KG1 (cell line): ENCODE data around the gene ZNF76.
"Not testable (repeated sequence)": the region's sequence is repeated elsewhere in the genome, so short reads cannot be mapped to it uniquely, and the experiment has no call there.

Experiments used
- DNase-seq: peaks from one replicate; lab custom pipeline; 2025; lab: John Stamatoyannopoulos, UW

Gene ZNF76

DNA sequence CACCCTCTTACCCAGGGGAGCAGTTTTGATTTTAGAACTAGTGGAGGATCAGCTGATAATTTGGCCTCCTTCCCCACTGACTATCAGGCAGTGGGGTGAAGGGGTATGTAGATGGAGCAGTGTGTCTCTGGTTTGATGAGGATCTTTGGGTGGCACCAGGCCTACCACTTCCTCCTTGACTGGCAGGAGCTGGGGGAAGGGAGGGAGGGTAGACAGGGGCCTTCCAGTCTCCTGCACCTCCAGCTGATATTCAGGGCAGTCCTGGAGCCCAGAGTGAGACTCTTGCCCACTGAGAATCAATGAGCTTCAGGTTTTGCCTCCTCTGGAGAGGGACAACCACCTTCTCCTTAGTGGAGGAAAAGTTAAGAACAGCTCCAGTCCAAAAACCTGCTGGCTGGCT lies 41.3 kb downstream of the ZNF76 start:
- no peak for DNase-seq

DNA sequence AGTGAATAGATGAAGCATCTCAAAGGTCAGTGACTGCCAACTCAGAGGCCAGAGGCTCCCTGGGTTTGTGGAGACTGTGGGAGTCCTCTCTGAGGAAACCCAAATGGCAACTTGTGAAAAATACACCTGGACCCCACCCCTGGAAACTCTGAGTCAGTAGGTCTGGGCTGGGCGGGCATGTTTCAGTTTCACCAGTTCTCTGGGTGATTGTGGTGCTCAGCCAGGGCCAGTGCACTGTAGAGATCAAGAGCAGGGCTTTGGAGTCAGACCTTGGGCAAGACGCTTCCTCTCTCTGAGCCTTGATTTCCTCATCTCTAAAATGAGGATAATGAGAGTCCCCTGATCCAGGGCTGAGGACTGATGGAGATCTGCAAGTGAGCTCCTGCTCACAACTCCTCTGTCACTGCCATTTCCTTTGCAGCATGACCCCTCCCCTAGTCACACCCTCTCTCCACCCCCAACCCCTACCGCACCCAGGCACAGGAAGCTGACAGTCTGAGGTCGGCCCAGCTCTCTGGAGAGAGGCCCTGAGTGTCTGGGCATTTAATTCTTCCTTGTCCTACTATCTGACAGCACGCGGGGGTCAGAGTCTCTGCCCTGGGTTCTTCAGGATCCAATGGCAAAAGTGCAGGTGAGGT lies 43.2 kb downstream of the ZNF76 start:
- peak; percentile 49 for DNase-seq

DNA sequence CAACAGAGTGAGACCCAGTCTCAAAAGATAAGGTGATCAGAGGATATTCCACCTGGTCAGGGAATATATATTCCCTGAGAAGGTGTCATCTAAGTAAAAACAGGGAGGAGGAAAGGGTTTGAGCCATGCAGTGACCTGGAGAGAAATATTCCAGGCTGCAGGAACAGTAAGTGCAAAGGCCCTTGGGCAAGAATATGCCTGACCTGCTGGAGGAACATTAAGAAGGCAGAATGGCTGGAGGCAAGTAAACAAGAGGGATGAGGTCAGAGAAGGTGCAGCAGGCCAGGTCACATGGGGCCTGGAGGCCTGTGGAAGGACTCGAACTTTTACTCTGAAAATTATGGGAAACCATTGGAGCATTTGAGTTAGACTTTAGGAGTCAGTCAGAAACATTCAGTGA lies 44.8 kb downstream of the ZNF76 start:
- no peak for DNase-seq

DNA sequence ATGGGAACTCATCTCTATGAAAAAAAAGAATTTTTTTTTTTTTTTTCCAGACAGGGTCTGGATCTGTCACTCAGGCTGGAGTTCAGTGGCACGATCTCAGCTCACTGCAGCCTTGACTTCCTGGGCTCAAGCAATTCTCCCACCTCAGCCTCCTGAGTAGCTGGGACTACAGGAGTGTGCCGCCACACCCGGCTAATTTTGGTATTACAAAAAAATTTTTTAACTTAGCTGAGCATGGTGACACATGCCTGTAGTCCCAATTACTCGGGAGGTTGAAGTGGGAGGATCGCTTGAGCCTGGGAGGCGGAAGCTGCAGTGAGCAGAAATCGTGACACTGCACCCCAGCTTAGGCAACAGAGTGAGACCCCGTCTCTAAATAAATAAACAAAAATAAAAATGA lies 45.6 kb downstream of the ZNF76 start:
- DNase-seq, result no peak

DNA sequence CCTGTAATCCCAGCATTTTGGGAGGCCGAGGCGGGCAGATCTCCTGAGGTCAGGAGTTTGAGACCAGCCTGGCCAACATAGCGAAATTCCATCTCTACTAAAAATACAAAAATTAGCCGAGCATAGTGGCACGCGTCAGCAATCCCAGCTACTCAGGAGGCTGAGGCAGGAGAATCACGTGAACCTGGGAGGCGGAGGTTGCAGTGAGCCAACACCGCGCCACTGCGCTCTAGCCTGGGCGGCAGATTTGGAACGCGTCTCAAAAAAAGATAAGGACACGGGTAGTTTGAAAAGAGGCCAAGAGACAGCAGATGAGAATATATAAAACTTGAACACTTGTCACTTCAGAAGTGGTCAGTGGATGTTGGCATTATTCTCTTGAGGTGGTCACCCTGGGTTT lies 47.6 kb downstream of the ZNF76 start:
- DNase-seq, result not testable (repeated sequence)

DNA sequence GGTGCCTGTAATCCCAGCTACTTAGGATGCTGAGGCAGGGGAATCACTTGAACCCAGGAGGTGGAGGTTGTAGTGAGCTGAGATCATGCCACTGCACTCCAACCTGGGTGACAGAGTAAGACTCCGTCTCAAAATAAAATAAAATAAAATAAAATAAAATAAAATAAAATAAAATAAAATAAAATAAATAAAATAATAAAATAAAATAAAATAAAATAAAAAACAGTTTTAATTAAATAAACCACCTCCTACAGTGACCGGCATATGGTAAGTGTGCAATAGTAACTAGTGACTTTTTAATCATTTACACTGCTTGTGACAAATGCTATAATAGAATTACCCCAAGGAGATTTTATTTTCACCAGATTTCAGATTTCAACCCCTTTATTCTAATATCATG lies 49.0 kb downstream of the ZNF76 start:
- DNase-seq, result not testable (repeated sequence)

DNA sequence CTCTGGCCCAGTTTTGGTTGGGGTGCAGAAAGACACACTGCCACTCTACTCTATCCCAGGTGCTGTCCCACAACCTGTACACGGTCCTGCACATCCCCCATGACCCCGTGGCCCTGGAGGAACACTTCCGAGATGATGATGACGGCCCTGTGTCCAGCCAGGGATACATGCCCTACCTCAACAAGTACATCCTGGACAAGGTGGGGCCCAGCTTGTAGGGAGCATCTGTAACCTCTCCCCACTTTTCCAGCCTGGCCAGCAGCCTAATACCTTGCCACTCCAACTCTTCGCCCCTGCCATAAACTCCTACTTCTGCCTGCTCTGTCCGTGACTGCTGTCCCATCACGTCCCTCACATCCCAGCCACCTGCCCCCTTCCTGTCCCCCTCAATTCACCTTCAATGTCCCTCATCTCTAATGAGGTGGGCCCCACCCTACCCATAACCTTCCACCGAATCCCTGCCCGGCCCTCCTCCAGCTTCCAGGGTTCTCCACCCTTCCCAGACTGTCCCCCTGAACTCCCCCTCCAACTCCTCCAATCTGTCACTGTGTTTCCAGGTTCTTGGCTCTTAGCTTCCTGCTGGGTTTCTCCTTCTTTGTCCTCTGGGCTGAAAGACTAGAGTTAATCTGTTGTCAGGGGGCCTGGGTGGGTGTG lies 50.2 kb downstream of the ZNF76 start:
- DNase-seq, result no peak

DNA sequence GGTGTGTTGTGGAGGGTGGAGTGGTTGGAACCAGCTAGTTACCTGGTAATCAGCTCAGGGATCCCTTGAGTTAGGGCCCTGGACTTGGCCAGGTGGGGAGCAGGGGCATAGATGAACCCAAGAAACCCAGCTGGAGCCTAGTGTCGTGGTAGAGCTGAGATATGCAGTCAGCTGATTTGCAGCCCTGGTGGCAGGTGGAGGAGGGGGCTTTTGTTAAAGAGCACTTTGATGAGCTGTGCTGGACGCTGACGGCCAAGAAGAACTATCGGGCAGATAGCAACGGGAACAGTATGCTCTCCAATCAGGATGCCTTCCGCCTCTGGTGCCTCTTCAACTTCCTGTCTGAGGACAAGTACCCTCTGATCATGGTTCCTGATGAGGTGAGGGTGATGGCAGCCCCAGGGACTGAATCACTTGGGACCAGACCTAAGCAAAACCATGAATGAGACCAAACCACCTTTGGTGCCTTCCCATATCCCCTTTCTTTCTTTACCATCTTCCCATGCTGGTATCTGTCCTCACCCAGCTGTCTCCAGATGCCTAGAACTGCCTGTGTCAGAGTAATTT lies 50.8 kb downstream of the ZNF76 start:
- DNase-seq, result no peak

DNA sequence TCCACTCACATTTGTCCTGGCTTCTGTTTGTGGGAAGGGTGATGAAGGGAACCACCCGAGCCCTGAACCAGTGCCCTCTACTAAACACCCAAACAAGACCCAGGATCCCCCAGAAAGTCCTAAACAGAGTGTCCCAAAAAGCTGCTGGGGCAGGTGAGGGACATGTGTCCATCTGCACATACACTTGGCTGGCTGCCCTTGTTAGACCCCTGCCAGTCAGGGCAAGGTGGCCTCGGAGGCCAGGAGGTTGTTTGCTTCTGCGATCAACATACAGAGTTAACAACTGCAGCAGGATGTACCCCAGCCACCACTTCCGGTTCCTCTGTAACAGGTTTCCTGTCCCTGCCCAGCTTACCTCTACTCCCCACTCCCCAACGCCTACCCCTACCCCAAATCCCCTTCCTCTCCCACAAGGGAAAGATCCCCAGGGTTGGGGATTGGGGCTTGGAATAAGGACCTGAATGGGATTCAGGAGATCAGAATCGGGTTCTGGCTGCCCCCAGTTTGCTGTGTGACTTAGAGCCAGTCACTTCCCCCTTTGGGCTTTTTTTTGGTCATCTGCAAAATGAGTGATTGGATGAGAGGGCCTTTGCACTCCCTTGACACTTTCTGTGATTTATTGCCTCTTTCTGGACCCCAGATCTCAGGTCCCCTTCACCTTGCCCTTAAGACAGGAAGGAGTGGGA lies 52.0 kb downstream of the ZNF76 start:
- peak; percentile 73 for DNase-seq

DNA sequence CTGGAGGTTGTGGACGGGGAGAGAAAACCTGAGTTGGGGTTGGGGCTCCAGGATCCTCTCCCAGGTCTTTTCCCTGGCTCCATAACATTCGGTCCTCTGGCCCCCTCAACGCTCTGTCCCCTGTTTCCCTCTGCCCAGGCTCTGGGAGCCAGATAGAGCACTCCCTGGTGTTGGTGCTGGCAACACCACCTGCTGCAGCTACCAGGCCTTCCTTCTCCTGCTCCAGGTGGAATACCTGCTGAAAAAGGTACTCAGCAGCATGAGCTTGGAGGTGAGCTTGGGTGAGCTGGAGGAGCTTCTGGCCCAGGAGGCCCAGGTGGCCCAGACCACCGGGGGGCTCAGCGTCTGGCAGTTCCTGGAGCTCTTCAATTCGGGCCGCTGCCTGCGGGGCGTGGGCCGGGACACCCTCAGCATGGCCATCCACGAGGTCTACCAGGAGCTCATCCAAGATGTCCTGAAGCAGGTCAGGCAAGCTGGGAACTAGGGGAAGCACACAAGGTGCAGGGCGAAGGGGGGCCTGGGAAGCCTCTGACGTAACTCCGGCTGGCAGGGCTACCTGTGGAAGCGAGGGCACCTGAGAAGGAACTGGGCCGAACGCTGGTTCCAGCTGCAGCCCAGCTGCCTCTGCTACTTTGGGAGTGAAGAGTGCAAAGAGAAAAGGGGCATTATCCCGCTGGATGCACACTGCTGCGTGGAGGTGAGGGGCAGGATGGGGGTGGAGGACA lies 52.7 kb downstream of the ZNF76 start:
- DNase-seq, result no peak

DNA sequence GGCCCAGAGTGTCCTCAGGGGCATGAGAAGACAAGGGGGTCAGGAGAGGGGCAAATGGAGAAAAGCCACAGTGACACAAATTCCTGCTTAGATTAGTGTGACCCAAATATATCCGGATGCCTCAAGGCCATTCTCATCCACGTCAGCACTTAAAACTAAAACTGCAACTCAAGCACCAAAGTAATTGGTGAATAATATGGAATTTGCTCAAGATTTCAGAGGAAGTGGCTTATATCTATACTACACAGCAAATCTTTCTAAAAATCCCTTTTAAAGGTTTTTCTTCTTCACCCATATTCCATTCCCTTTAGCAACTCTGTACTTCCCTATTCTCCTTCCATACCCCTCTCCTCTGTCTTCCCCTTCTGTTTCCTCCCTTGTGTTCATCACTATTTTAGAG lies 53.3 kb downstream of the ZNF76 start:
- no peak for DNase-seq

DNA sequence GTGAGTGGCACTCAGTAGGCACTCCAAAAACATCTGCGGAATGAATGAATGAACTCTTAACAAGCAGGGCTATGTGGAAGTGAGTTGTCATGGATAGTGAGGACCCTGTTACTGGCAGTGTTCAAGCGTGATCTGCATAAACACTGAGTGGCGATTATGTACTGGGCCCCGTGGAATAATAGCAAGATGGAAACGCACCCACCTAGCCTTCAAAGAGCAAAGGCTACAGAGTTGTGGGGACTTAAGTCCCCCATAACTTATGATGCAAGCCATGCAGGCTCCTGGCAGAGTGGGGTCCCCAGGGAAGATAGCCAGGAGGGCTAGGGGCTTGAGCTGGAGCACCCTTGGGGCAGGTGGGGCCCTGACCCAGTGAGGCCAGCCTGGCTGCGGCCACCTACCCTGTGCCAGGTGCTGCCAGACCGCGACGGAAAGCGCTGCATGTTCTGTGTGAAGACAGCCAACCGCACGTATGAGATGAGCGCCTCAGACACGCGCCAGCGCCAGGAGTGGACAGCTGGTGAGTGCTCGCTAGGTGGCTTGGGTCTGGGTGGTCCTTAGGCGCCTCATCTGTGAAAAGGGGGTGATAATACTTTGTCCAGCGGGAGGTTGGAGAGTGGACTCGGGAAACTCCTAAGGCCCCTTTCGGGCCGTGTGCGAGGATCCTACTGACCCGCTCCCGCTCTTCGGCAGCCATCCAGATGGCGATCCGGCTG lies 58.1 kb downstream of the ZNF76 start:
- DNase-seq, result no peak

DNA sequence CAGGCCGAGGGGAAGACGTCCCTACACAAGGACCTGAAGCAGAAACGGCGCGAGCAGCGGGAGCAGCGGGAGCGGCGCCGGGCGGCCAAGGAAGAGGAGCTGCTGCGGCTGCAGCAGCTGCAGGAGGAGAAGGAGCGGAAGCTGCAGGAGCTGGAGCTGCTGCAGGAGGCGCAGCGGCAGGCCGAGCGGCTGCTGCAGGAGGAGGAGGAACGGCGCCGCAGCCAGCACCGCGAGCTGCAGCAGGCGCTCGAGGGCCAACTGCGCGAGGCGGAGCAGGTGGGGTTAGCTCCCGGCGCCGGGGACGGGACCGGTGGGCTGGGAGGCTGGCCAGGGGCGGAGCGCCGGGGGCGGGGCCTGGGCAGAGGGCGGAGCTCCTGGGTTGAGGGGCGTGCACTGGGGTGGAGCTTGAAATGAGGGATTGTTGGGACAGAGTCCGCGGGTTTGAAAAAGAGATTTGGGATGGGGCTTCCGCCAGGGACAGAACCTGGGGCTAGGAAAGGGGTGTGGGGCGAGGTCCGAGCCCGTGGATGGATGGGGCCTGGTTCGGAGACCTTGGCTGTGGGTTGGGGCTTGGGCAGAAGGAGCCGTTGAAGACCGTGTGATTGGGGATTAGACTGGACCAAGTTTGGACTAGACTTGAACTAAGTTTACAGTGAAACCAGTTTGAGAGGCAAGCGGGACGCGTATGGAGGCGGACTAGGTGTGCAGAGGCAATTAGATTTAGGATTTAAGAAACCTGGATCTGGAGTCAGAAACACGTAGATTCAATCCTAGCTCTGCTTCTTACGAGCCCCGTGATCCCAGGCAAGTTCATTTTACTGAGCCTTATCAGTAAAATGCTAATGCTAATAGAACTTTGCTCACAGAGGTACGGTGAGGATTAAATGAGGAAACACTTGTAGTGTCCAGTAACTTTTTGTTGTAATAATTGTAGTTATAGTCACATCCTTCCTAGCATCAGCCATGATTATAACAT lies 58.9 kb downstream of the ZNF76 start:
- no peak for DNase-seq

DNA sequence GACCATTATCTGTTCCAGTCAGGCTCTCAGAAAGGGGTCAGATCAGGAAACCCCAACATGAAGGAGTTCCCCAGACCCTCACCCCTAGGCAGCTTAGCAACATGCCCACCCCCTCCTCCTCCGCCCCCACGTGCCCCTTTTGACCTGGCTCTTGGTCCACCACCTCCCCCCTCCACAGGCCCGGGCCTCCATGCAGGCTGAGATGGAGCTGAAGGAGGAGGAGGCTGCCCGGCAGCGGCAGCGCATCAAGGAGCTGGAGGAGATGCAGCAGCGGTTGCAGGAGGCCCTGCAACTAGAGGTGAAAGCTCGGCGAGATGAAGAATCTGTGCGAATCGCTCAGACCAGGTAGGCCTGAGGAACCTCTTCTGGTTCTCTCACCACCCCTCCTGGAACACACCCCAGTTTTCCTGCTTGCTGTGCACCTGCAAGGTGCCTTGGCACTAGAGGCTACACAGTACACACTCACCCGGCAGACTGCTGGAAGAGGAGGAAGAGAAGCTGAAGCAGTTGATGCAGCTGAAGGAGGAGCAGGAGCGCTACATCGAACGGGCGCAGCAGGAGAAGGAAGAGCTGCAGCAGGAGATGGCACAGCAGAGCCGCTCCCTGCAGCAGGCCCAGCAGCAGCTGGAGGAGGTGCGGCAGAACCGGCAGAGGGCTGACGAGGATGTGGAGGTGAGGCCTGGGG lies 60.0 kb downstream of the ZNF76 start:
- no peak for DNase-seq

DNA sequence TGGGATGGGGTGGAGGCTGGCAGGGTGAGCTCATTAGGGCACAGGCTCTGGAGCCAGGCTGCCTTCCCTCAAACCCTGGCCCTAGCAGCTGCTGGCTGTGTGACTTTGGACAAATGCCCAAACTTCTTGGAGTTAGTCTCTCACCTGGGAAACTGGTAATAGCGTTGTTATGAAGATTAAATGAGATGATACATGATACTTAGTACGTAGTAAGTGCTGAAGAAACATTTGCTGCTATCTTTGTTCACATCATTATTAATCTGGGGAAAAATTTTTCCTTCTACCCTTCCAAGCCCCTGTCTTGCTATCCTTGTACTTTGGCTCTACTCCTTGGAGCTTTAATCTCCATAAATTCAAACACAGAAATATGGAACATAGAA lies 60.5 kb downstream of the ZNF76 start:
- no peak for DNase-seq

DNA sequence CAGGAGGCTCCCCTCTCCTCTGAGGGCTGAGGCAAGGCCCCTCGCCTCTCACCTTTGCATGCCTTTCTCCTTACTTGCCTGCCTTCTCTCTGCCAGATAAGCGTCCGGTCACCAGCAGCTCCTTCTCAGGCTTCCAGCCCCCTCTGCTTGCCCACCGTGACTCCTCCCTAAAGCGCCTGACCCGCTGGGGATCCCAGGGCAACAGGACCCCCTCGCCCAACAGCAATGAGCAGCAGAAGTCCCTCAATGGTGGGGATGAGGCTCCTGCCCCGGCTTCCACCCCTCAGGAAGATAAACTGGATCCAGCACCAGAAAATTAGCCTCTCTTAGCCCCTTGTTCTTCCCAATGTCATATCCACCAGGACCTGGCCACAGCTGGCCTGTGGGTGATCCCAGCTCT lies 61.6 kb downstream of the ZNF76 start:
- DNase-seq, result no peak

DNA sequence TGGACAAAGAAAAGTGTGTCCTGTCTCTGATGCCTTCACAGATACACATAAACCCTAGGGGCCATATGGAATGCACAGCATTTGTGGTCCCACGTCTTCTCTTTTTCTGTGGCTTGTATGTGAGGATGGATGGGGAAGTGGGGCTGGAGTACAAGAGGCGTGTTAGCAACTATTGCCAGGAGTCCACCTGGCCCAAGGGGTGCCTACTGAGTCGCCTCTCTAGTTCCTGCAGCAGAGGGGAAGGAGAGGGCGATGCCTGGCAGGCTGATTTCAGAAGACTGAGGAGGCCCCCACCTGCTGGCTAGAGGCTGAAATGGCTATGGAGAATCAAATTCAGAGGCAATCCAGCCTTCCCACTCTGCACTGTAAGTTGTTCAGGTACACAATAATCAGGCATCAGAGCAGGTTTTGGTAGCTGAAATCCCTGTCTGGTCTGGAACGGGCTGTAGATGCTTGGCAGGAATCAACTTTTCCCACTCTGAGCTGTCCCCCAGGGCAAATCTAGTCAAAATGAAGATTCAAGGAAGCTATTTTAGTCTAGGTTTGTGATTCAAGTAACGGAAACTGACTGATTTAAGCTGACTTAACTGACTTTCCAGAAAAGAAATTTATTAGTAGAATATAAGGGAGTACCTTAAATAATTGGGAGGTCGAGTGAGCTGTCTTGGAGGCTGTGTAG lies 68.0 kb downstream of the ZNF76 start:
- DNase-seq, result peak; percentile 35

DNA sequence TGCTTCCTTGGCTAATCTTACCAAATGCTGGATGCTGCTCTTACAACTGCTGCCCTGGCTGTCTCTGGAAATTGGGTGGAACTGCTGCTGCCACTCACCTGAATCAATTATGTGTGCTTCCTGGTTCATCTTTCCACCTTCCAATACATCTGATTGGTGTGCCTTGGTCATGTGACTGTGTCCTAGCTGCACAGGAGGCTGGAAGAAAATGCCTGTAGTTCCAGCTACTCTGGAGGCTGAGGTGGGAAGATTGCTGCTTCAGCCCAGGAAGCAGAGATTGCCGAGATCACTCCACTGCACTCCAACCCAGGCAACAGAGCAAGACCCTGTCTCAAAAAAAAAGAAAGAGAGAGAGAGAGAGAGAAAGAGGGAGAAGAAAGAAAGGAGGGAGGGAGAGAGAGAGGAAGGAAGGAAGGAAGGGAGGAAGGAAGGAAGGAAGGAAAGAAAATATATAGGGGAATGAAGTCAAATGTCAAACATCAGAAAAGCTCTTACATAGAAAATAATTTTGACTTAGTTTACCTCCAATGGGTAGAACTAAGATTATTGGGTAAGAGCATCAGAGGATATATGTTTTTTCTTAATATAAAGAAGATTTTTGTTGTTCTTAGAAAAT lies 68.7 kb downstream of the ZNF76 start:
- DNase-seq, result no peak

DNA sequence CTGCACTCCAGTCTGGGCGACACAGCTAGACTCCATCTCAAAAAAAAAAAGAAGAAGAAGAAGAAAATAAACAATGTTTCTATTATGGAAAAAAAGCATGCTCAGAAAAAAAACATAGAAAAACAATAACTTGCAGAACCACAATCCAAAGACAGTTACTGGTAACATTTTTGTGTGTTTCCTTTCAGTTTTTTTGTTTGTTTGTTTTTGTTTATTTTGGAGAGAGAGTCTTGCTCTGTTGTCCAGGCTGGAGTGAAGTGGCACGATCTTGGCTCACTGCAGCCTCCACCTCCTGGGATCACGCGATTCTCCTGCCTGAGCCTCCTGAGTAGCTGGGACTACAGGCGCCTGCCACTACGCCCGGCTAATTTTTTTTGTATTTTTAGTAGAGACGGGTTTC lies 69.4 kb downstream of the ZNF76 start:
- not testable (repeated sequence) for DNase-seq
